ENCODE data around the gene GPR137.
"Not testable (repeated sequence)": the region's sequence is repeated elsewhere in the genome, so short reads cannot be mapped to it uniquely, and the experiment has no call there.

The GPR137 gene

DNA sequence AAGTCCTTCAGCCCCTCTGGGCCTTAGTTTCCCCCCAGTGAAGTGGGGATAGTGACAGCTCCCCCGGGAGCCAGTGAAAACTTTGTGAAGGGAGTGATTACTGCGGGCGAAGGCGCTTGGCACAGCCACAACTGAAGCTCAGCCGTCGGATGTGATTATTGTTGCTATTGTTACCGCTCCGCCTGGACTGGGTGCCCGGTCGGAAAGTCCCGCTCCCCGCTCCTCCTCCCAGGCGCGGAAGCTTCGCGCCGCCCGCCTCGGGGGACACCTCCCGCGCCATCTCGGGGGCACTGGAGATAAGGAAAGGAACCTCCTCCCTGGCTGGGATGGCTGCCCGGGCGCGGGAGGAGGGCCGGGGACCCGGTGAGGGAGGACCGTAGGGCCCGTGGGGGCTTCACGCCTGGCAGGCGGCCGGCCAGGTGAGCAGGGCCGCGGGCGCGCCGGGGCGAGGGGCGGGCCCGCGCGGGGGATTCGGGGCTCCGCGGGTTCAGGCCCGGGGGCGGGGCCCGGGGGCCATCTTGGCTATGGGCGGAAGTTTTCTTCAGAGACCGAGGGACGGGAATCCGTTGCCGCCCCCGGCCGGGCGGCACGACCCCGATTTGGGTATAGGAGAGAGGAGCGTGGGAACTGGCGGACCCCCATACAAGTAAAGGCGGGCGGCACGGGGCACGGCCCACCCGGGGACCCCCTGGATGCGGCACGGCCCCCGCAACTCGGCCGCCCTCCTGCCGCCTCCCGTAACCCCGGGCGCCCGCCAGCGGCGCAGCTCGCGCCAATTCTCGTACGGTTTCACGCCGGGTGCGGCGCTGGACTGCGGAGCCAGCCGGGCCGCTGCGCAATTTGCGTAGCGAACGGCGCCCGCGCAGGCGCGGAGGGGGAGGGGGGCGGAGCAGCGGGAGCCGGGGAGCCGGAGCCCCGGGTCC lies at the start of gene GPR137:
TSS of gene GPR137 (plus strand) at position 887 of the 923 bp plus-strand sequence. CDS start 677 bp downstream, outside the sequence.
- peak; percentile 79 to 84 for DNase-seq (ENCODE audit: low read depth in 2 of 2, low spot score in 1 of 2)

DNA sequence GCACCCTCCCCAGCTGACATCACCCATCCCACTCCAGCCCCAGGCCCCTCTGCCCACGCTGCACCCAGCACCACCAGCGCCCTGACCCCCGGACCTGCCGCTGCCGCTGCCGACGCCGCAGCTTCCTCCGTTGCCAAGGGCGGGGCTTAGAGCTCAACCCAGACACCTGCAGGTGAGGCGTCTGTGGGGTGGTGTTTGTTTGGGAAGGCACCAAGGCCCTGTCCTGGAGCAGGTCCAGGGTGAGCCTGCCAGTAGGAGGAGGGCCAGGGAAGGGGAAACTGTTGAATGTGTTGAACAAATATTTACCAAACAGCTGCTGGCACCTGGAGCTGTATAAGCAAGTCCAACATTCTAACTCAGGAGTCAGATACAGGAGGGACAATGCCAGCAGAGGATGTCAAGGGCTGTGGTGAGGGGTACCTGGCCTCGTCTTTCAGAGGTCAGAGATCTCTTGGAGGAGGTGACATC lies 48.1 kb upstream of the GPR137 start:
- DNase-seq (ENCODE audit: low read depth in 2 of 2, low spot score in 1 of 2): no peak

- no peak for DNase-seq (ENCODE audit: low read depth in 2 of 2, low spot score in 1 of 2)
Measured at GRCh38 chr11:64238076-64238475, 47.6 kb upstream of the GPR137 start.

DNA sequence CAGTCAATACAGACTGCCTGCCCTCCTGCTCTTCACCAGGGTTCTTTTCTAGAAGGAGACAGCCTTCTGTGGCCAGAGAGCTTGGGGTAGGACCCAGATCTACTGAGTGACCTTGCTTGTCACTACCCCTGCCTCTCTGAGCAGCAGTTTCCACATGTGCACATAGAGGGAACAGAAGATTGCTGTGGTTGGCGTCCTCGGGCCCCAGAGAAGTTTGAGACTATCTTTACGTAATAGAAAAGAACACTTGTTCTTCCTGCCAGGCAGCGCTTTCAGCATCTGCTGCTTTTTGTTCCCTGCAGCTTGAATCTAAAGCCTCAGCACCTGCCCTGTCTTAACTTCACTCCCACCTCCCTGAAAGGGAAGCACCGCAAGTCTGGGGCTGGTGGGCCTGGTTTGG lies 46.6 kb upstream of the GPR137 start:
- DNase-seq (ENCODE audit: low read depth in 2 of 2, low spot score in 1 of 2): no peak

DNA sequence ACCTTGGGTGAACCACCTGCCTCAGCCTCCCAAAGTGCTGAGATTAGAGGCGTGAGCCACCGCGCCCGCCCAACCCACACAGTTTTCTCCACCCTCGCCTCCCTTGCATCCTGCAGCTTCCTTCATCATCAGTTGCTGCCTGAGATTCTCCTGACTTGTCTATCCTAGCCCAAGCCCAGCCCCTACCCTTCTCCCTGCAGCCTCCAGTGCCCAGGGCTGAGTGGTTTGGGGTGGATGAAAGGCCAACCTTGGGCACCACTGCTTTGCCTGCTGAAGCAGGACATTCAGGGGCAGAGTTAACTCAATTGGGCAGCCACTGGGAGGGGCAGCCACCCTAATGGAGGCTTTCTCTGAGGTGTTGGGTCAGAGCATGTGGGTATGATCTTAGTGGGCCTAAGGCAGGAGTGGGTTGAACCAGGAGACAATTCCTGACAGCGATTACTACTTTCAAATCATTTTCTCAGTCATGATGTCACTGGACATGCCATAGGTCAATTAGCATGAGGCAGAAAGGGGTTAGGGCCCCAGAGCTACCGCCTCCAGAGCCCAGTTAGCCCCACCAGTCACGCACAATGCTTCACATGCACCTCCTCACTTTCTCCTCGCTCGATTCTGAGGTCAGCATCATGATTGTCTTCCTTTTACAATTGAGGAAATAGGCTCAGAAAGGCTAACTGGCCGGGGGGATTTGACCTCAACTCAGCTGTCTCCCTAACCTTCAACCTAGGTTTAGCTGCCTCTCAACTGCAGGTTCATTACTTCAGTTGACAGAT lies 45.8 kb upstream of the GPR137 start:
- DNase-seq (ENCODE audit: low read depth in 2 of 2, low spot score in 1 of 2): no peak

GRCh38 chr11:64240435-64241240 lies 45.0 kb upstream of the GPR137 start, which contains the start of gene FKBP2:
TSS of gene FKBP2 (plus strand) at chr11:64241095. CDS start at chr11:64242388, 1,293 bp downstream.
- DNase-seq (ENCODE audit: low read depth in 2 of 2, low spot score in 1 of 2): peak; percentile 92 to 97

DNA sequence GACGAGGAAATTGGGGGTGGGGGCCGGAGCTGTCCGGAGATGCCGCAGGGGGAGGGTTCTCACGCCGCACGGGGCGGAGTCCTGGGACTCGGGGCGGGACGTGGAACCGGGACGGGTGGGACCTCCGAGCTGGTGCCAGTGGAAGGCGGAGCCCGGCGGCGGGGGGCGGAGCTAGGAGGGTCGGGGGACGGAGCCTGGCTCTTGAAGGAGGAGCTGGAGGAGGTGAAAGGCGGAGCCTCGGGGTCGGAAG lies 44.5 kb upstream of the GPR137 start:
- DNase-seq (ENCODE audit: low read depth in 2 of 2, low spot score in 1 of 2): peak in 1 of 2 donors; percentile 98

DNA sequence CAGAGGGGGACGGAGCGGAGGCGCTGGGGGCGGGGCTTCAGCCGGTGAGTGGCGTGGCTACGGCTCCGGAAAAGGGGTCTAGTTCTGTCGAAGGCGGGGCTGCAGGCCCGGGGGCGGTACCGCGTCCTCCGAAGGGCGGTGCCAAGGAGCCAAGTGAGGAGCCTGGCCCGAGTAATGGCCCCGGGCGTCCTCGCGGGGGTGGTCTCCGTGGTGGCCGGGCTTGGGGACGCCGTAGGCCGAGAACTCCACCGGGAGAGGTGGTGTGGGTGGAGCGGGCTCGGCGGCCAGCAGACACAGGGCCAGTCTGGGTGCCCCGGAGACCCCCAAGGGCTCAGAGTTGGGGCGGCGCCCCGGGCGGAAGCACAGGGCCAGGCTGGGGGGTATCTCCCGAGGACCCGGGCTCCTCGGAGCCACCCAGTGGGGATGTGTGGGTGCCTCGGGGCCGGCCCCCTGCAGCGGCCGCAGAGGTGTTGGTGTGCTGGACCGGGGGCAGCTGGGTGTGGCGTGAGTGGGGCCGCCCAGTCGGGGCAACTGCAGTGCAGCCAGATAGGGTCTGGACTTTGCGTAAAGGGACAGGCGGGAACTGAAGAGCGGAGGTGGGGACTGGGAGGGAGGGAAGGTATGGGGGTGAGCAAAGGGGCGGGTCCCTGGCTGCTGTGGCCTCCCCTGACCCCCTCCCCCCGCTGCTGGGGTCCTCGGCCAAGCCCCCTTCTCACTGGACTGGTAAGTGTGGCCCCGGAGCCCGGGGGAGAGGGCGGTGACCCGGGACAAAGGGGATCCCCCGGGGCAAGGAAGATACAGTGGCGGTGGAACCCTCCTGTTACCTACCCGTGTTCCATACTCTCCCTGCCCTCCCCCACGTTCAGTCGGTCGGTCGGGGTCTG lies 43.9 kb upstream of the GPR137 start:
- peak in 1 of 2 donors; percentile 100 for DNase-seq (ENCODE audit: low read depth in 2 of 2, low spot score in 1 of 2)

- DNase-seq (ENCODE audit: low read depth in 2 of 2, low spot score in 1 of 2): no peak
Measured at GRCh38 chr11:64243236-64243854, 42.3 kb upstream of the GPR137 start.

- DNase-seq (ENCODE audit: low read depth in 2 of 2, low spot score in 1 of 2): no peak
Measured at GRCh38 chr11:64244107-64244506, 41.5 kb upstream of the GPR137 start.

DNA sequence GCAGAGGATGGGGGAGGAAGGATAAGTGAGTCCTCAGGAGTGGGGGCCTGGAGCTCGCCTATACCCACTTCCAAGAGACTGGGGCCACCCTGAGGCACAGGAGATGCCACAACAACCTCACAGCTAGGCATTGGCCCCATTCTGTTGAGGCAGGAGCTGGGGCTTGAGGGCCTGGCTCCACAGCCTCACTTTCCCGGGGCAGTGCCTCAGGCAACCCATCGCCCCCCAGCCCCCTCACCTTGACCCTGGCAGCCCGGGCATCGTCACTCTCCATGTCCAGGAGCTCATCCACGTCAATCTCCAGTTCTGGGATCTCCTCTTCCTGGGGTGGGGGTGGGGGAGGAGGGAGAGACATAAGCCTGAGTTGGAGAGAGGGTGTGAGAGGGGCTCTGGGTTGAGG lies 40.7 kb upstream of the GPR137 start:
- DNase-seq (ENCODE audit: low read depth in 2 of 2, low spot score in 1 of 2): no peak

- no peak for DNase-seq (ENCODE audit: low read depth in 2 of 2, low spot score in 1 of 2)
Measured at GRCh38 chr11:64245401-64245796, 40.2 kb upstream of the GPR137 start.

- peak in 1 of 2 donors; percentile 82 for DNase-seq (ENCODE audit: low read depth in 2 of 2, low spot score in 1 of 2)
Measured at GRCh38 chr11:64245797-64246620, 39.6 kb upstream of the GPR137 start.

GRCh38 chr11:64246621-64246870 lies 39.1 kb upstream of the GPR137 start:
- not testable (repeated sequence) for DNase-seq (ENCODE audit: low read depth in 2 of 2, low spot score in 1 of 2)

DNA sequence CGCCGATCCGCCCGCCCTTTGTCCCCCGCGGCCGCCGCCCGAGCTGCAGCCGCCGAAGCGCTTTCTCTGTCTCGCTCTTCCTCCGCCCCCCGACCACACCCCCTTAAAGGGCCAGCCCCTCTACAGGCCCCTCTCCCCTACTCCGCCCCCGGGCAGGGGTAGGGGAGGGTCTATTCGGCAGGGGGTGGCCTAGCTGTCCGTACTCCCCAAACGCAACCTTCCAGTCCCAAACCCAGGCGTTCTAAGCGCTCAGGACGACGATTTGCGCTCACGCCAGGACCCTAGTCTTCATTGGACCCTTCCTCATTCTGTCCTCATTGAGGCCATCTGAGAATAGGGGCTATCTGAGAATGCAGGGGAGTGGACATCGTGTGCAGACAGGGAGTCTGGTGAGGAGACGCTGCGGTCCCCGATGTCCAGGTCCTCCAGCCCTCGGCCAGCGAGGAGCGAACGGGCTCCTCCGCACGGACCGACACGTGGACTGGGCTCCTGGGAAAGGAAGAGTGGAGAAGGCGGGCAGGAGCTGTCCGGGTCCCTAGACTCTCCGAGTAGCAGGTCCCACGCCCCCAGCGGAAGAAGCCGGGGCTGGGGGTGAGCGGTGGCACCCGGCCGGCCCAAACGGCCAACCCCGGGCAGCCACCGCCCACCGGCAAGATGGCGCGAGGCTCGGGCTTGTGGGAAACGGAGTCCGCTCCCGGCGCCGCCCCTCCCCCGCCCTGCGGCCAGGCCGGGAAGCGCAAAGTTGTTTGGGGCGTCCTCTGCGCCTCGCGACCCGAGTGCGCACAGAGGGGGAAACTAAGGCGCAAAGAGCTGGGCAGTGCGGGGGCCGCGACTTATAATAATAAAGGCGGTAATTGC lies 38.5 kb upstream of the GPR137 start, which contains the start of gene PPP1R14B:
TSS of gene PPP1R14B (minus strand) at position 73 of the 858 bp plus-strand sequence. CDS start 270 bp downstream, outside the sequence.
- DNase-seq (ENCODE audit: low read depth in 2 of 2, low spot score in 1 of 2): peak in 1 of 2 donors; percentile 71

- DNase-seq (ENCODE audit: low read depth in 2 of 2, low spot score in 1 of 2): no peak
Measured at GRCh38 chr11:64247729-64248531, 37.7 kb upstream of the GPR137 start.

DNA sequence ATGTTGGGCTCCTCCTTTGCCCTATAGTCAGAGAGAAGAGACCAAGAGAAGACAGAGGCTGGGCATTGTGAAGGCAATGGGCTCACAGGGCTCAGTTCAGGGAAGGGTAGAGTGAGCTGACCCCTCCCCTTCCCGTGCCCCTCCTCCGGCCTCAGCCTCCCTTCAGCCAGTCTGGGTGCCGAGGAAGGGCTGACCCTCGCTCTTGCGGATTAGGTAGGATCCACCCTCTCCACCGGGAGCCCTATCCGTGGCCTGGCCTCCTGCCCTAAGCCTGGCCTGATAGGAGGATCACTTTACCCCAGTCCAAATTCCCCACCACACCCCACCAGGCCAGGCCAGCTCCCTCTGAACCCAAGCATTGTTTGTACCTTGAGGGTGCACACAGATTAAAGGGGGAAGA lies 37.1 kb upstream of the GPR137 start:
- DNase-seq (ENCODE audit: low read depth in 2 of 2, low spot score in 1 of 2): no peak
